ENCODE results near the gene TKTL1.
"Not testable (repeated sequence)": the region's sequence is repeated elsewhere in the genome, so short reads cannot be mapped to it uniquely, and the experiment has no call there.

Gene TKTL1

DNA sequence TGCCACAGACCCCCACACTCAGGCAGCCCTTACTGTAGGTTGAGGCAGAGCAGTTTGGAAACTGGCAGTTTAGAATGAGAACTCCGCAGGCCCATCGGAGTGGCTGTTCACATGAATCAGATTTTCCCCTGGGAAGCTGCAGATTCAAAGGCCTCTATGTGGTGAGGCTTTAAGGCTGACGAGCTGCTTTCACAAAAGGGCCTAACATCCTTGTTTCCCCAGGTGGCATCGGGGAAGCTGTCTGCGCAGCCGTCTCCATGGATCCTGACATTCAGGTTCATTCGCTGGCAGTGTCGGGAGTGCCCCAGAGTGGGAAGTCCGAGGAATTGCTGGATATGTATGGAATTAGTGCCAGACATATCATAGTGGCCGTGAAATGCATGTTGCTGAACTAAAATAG, 33.7 kb downstream of the TKTL1 start:
- no peaks in the 10 kb centered on the region for H3K79me2 ChIP-seq (ENCODE audit: control insufficient read depth, insufficient read depth, low read length)
- DNase-seq, result no peak
- H3K79me1 ChIP-seq (ENCODE audit: low read length), result no peaks in the 10 kb centered on the region
- WGBS (ENCODE audit: extremely low coverage, insufficient coverage, low lambda C conversion rate), result no CpG with 5 or more reads among the region's 10 CpGs
- no peak overlapping the region for H3K9ac ChIP-seq (ENCODE audit: low read length)
- H2BK5ac ChIP-seq (ENCODE audit: low read length), result no peak overlapping the region
- no peak overlapping the region for H3K27ac ChIP-seq (ENCODE audit: low read depth, low read length)
- no peak overlapping the region for H3K56ac ChIP-seq (ENCODE audit: low read length)
- no peak overlapping the region for H4K5ac ChIP-seq (ENCODE audit: low read length)
- H3K27me3 ChIP-seq (ENCODE audit: insufficient read depth, low read length, poor library complexity), result no peaks in the 10 kb centered on the region
- no peak overlapping the region for H4K8ac ChIP-seq (ENCODE audit: low read depth, low read length)
- H3K4me2 ChIP-seq (ENCODE audit: low read length), result no peak overlapping the region
- no peak overlapping the region for H2BK120ac ChIP-seq (ENCODE audit: low read depth, low read length)
- no peak overlapping the region for H2AK5ac ChIP-seq (ENCODE audit: low read length)
- H3K4me3 ChIP-seq (ENCODE audit: low read length), result no peak overlapping the region
- H3K23ac ChIP-seq (ENCODE audit: low read length), result no peak overlapping the region
- no peaks in the 10 kb centered on the region for H3K36me3 ChIP-seq (ENCODE audit: control insufficient read depth, insufficient read depth, low read length)
- no peak overlapping the region for H3K18ac ChIP-seq (ENCODE audit: low read length)
- no peaks in the 10 kb centered on the region for H3K4me1 ChIP-seq (ENCODE audit: control insufficient read depth, low read depth, low read length)
- H2BK15ac ChIP-seq (replicated peaks; ENCODE audit: low read depth), result no peak overlapping the region
- no peak overlapping the region for H3K4ac ChIP-seq (ENCODE audit: low read depth, low read length)

GRCh38 chrX:154332561-154332960, 37.0 kb downstream of the TKTL1 start:
- H3K79me1 ChIP-seq (ENCODE audit: low read length), result no peaks in the 10 kb centered on the region
- H3K4ac ChIP-seq (ENCODE audit: low read depth, low read length), result no peak overlapping the region
- H3K56ac ChIP-seq (ENCODE audit: low read length), result no peak overlapping the region
- H3K18ac ChIP-seq (ENCODE audit: low read length), result no peak overlapping the region
- H3K36me3 ChIP-seq (ENCODE audit: control insufficient read depth, insufficient read depth, low read length), result no peaks in the 10 kb centered on the region
- H3K4me1 ChIP-seq (ENCODE audit: control insufficient read depth, low read depth, low read length), result no peaks in the 10 kb centered on the region
- H2BK120ac ChIP-seq (ENCODE audit: low read depth, low read length), result no peak overlapping the region
- no peak overlapping the region for H2BK5ac ChIP-seq (ENCODE audit: low read length)
- no peak for DNase-seq
- H3K9ac ChIP-seq (ENCODE audit: low read length), result no peak overlapping the region
- no peak overlapping the region for H3K23ac ChIP-seq (ENCODE audit: low read length)
- WGBS (ENCODE audit: extremely low coverage, insufficient coverage, low lambda C conversion rate), result no CpG with 5 or more reads among the region's 29 CpGs
- H2AK5ac ChIP-seq (ENCODE audit: low read length), result no peak overlapping the region
- no peaks in the 10 kb centered on the region for H3K79me2 ChIP-seq (ENCODE audit: control insufficient read depth, insufficient read depth, low read length)
- H3K4me3 ChIP-seq (ENCODE audit: low read length), result no peak overlapping the region
- H2BK15ac ChIP-seq (replicated peaks; ENCODE audit: low read depth), result no peak overlapping the region
- H3K4me2 ChIP-seq (ENCODE audit: low read length), result no peak overlapping the region
- H3K27me3 ChIP-seq (ENCODE audit: insufficient read depth, low read length, poor library complexity), result no peaks in the 10 kb centered on the region
- H3K27ac ChIP-seq (ENCODE audit: low read depth, low read length), result no peak overlapping the region
- no peak overlapping the region for H4K8ac ChIP-seq (ENCODE audit: low read depth, low read length)
- H4K5ac ChIP-seq (ENCODE audit: low read length), result no peak overlapping the region

- Histone ChIP-seq H3K36me3 (ENCODE audit: control insufficient read depth, insufficient read depth, low read length) (no peaks in the 10 kb centered on the region), H2AK5ac (ENCODE audit: low read length) (no peak overlapping the region), H3K4me3 (ENCODE audit: low read length) (no peak overlapping the region), H3K4me2 (ENCODE audit: low read length) (no peak overlapping the region), H3K27ac (ENCODE audit: low read depth, low read length) (no peak overlapping the region), H3K4me1 (ENCODE audit: control insufficient read depth, low read depth, low read length) (no peaks in the 10 kb centered on the region), H4K8ac (ENCODE audit: low read depth, low read length) (no peak overlapping the region), H3K56ac (ENCODE audit: low read length) (no peak overlapping the region), H3K27me3 (ENCODE audit: insufficient read depth, low read length, poor library complexity) (no peaks in the 10 kb centered on the region), H3K9ac (ENCODE audit: low read length) (no peak overlapping the region), H3K79me2 (ENCODE audit: control insufficient read depth, insufficient read depth, low read length) (no peaks in the 10 kb centered on the region), H3K18ac (ENCODE audit: low read length) (no peak overlapping the region), H2BK120ac (ENCODE audit: low read depth, low read length) (no peak overlapping the region), H2BK15ac (replicated peaks; ENCODE audit: low read depth) (no peak overlapping the region), H4K5ac (ENCODE audit: low read length) (no peak overlapping the region), H3K4ac (ENCODE audit: low read depth, low read length) (no peak overlapping the region), H3K23ac (ENCODE audit: low read length) (no peak overlapping the region), H2BK5ac (ENCODE audit: low read length) (no peak overlapping the region), H3K79me1 (ENCODE audit: low read length) (no peaks in the 10 kb centered on the region)
- DNase-seq, result no peak
- WGBS (ENCODE audit: extremely low coverage, insufficient coverage, low lambda C conversion rate), result no CpG with 5 or more reads among the region's 9 CpGs
Measured at GRCh38 chrX:154333116-154333515, 37.5 kb downstream of the TKTL1 start.

- Histone ChIP-seq H3K4me2 (ENCODE audit: low read length) (no peak overlapping the region), H3K36me3 (ENCODE audit: control insufficient read depth, insufficient read depth, low read length) (no peaks in the 10 kb centered on the region), H4K5ac (ENCODE audit: low read length) (no peak overlapping the region), H2BK5ac (ENCODE audit: low read length) (no peak overlapping the region), H2AK5ac (ENCODE audit: low read length) (no peak overlapping the region), H2BK15ac (replicated peaks; ENCODE audit: low read depth) (no peak overlapping the region), H4K8ac (ENCODE audit: low read depth, low read length) (no peak overlapping the region), H3K9ac (ENCODE audit: low read length) (no peak overlapping the region), H3K18ac (ENCODE audit: low read length) (no peak overlapping the region), H3K4ac (ENCODE audit: low read depth, low read length) (no peak overlapping the region), H3K27me3 (ENCODE audit: insufficient read depth, low read length, poor library complexity) (no peaks in the 10 kb centered on the region), H3K56ac (ENCODE audit: low read length) (no peak overlapping the region), H3K4me3 (ENCODE audit: low read length) (no peak overlapping the region), H3K4me1 (ENCODE audit: control insufficient read depth, low read depth, low read length) (no peaks in the 10 kb centered on the region), H3K79me2 (ENCODE audit: control insufficient read depth, insufficient read depth, low read length) (no peaks in the 10 kb centered on the region), H3K23ac (ENCODE audit: low read length) (no peak overlapping the region), H3K27ac (ENCODE audit: low read depth, low read length) (no peak overlapping the region), H2BK120ac (ENCODE audit: low read depth, low read length) (no peak overlapping the region), H3K79me1 (ENCODE audit: low read length) (no peaks in the 10 kb centered on the region)
- no CpG with 5 or more reads among the region's 6 CpGs for WGBS (ENCODE audit: extremely low coverage, insufficient coverage, low lambda C conversion rate)
- DNase-seq, result no peak
Measured at GRCh38 chrX:154333837-154334271, 38.3 kb downstream of the TKTL1 start.

DNA sequence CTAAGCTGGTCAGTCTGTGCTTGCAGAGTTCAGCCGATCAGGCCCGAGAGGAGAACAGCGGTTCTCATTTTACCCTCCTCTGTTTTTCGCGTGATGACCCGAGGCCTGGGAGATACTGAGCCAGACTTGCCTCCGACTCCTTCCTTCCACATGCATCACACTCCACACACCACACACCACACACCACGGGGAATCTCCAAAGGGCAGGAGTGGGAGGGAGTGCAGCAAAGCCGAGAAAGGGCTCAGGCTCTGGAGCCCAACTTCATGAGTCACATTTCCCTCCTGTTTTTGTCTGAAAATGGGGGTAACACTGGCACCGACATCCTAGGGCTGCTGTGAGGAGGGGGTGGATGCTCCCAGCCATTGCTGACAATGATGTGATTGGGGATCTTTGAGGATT, 38.9 kb downstream of the TKTL1 start:
- no peak overlapping the region for H3K27ac ChIP-seq (ENCODE audit: low read depth, low read length)
- no peaks in the 10 kb centered on the region for H3K79me1 ChIP-seq (ENCODE audit: low read length)
- H3K9ac ChIP-seq (ENCODE audit: low read length), result no peak overlapping the region
- DNase-seq, result no peak
- no peak overlapping the region for H4K5ac ChIP-seq (ENCODE audit: low read length)
- no peak overlapping the region for H4K8ac ChIP-seq (ENCODE audit: low read depth, low read length)
- H2AK5ac ChIP-seq (ENCODE audit: low read length), result no peak overlapping the region
- no peak overlapping the region for H3K4ac ChIP-seq (ENCODE audit: low read depth, low read length)
- no peaks in the 10 kb centered on the region for H3K79me2 ChIP-seq (ENCODE audit: control insufficient read depth, insufficient read depth, low read length)
- H2BK120ac ChIP-seq (ENCODE audit: low read depth, low read length), result no peak overlapping the region
- H3K18ac ChIP-seq (ENCODE audit: low read length), result no peak overlapping the region
- no CpG with 5 or more reads among the region's 10 CpGs for WGBS (ENCODE audit: extremely low coverage, insufficient coverage, low lambda C conversion rate)
- H3K56ac ChIP-seq (ENCODE audit: low read length), result no peak overlapping the region
- H3K4me3 ChIP-seq (ENCODE audit: low read length), result no peak overlapping the region
- no peak overlapping the region for H3K23ac ChIP-seq (ENCODE audit: low read length)
- H3K4me1 ChIP-seq (ENCODE audit: control insufficient read depth, low read depth, low read length), result no peaks in the 10 kb centered on the region
- no peak overlapping the region for H3K4me2 ChIP-seq (ENCODE audit: low read length)
- no peak overlapping the region for H2BK5ac ChIP-seq (ENCODE audit: low read length)
- H3K36me3 ChIP-seq (ENCODE audit: control insufficient read depth, insufficient read depth, low read length), result no peaks in the 10 kb centered on the region
- H3K27me3 ChIP-seq (ENCODE audit: insufficient read depth, low read length, poor library complexity), result no peaks in the 10 kb centered on the region
- no peak overlapping the region for H2BK15ac ChIP-seq (replicated peaks; ENCODE audit: low read depth)

GRCh38 chrX:154341399-154342298, 46.1 kb downstream of the TKTL1 start:
- H3K4me3 ChIP-seq (ENCODE audit: low read length); H2BK5ac ChIP-seq (ENCODE audit: low read length); H3K56ac ChIP-seq (ENCODE audit: low read length); H3K4me1 ChIP-seq (ENCODE audit: control insufficient read depth, low read depth, low read length); H3K23ac ChIP-seq (ENCODE audit: low read length); H2BK15ac ChIP-seq (replicated peaks; ENCODE audit: low read depth); H3K27ac ChIP-seq (ENCODE audit: low read depth, low read length); H3K36me3 ChIP-seq (ENCODE audit: control insufficient read depth, insufficient read depth, low read length); H2AK5ac ChIP-seq (ENCODE audit: low read length); H3K18ac ChIP-seq (ENCODE audit: low read length); H3K79me2 ChIP-seq (ENCODE audit: control insufficient read depth, insufficient read depth, low read length); H4K8ac ChIP-seq (ENCODE audit: low read depth, low read length); H3K4me2 ChIP-seq (ENCODE audit: low read length); H3K9ac ChIP-seq (ENCODE audit: low read length); H3K4ac ChIP-seq (ENCODE audit: low read depth, low read length); DNase-seq; H2BK120ac ChIP-seq (ENCODE audit: low read depth, low read length); H4K5ac ChIP-seq (ENCODE audit: low read length); H3K79me1 ChIP-seq (ENCODE audit: low read length); H3K27me3 ChIP-seq (ENCODE audit: insufficient read depth, low read length, poor library complexity): not testable (repeated sequence)
- no CpG with 5 or more reads among the region's 115 CpGs for WGBS (ENCODE audit: extremely low coverage, insufficient coverage, low lambda C conversion rate)
